ENCODE measurements around the gene OTOP2.

DNA sequence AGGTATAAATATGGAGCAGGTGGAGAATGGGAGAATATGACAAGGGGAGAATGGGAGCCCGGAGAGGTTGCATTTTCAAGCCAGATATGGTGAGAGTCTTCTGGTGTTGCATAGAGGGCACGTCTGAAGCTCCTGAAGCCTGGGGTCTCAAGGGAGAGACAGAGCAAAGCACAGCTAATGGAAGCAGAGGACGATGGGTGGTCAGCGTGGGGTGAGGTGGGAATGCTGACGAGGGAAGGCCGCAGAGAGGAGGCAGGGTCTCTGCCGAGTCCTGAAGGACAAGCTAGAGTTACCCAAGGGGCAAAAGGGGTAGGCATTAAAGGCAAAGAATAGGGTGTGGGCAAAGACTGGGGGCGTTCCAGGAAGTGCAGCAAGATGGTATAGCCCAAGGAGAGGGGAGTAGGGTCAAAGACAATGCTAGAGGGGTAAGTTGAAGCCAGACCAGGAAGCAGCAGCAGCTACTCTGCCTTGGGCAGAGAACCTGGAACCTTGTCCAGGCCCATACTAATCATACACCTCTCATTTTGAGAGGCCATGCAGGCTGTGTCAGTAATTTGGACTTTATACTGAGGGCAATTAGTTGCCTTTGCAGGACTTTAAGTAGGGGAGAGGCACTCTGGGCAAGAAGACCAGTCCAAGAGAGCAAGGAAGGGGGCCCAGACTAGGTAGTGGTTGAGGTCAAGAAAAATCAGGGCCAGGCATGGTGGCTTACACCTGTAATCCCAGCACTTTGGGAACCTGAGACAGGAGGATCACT, 14.3 kb downstream of the OTOP2 start:
- TF ChIP-seq, protein P1, sequence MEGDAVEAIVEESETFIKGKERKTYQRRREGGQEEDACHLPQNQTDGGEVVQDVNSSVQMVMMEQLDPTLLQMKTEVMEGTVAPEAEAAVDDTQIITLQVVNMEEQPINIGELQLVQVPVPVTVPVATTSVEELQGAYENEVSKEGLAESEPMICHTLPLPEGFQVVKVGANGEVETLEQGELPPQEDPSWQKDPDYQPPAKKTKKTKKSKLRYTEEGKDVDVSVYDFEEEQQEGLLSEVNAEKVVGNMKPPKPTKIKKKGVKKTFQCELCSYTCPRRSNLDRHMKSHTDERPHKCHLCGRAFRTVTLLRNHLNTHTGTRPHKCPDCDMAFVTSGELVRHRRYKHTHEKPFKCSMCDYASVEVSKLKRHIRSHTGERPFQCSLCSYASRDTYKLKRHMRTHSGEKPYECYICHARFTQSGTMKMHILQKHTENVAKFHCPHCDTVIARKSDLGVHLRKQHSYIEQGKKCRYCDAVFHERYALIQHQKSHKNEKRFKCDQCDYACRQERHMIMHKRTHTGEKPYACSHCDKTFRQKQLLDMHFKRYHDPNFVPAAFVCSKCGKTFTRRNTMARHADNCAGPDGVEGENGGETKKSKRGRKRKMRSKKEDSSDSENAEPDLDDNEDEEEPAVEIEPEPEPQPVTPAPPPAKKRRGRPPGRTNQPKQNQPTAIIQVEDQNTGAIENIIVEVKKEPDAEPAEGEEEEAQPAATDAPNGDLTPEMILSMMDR (IDR thresholded peaks at IDR 0.05; ENCODE audit: insufficient read depth, low read length, poor library complexity, severe bottlenecking) = no peak
- no peak for TF ChIP-seq EZH2phosphoT487 (conservative IDR thresholded peaks at IDR 0.05; ENCODE audit: low read length)

Measured in SU-DHL-6 (cell line).